ENCODE measurements around the gene NEDD4. TPM values are rescaled to one million over a fixed set of nuclear protein-coding genes. Genes with fewer than 3 reads are reported as not detected.
"Not testable (repeated sequence)": the region's sequence is repeated elsewhere in the genome, so short reads cannot be mapped to it uniquely, and the experiment has no call there.

Gene NEDD4
- total RNA-seq, 1 donor from 2014 or later, result 28.4 TPM

- Mint-ChIP-seq H3K27ac (ENCODE audit: unreplicated experiment) (no peak overlapping the region), H3K9me3 (ENCODE audit: low read depth) (no peaks in the 10 kb centered on the region), H3K4me3 (ENCODE audit: unreplicated experiment) (no peak overlapping the region), H3K27me3 (ENCODE audit: low read depth) (no peaks in the 10 kb centered on the region), H3K4me1 (ENCODE audit: low read depth) (no peaks in the 10 kb centered on the region), H3K36me3 (ENCODE audit: low read depth) (no peaks in the 10 kb centered on the region)
- TF ChIP-seq CTCF (IDR thresholded peaks at IDR 0.05), result no peak
- no peak for DNase-seq (ENCODE audit: low spot score)
Observed at GRCh38 chr15:56031836-56032235, 38.4 kb upstream of the NEDD4 start.

- Mint-ChIP-seq H3K9me3 (ENCODE audit: low read depth) (no peaks in the 10 kb centered on the region), H3K4me1 (ENCODE audit: low read depth) (no peaks in the 10 kb centered on the region), H3K27ac (ENCODE audit: unreplicated experiment) (no peak overlapping the region), H3K36me3 (ENCODE audit: low read depth) (no peaks in the 10 kb centered on the region), H3K4me3 (ENCODE audit: unreplicated experiment) (no peak overlapping the region), H3K27me3 (ENCODE audit: low read depth) (no peaks in the 10 kb centered on the region)
- no peak for DNase-seq (ENCODE audit: low spot score)
- no peak for TF ChIP-seq CTCF (IDR thresholded peaks at IDR 0.05)
Observed at GRCh38 chr15:56031402-56031801, 38.0 kb upstream of the NEDD4 start.

- H3K4me1 Mint-ChIP-seq (ENCODE audit: low read depth), result no peaks in the 10 kb centered on the region
- no peak overlapping the region for H3K4me3 Mint-ChIP-seq (ENCODE audit: unreplicated experiment)
- TF ChIP-seq CTCF (IDR thresholded peaks at IDR 0.05), result no peak
- peaks cover 3% of the 10 kb centered on the region for H3K9me3 Mint-ChIP-seq (ENCODE audit: low read depth)
- no peak overlapping the region for H3K27ac Mint-ChIP-seq (ENCODE audit: unreplicated experiment)
- peaks cover under 1% of the 10 kb centered on the region for H3K36me3 Mint-ChIP-seq (ENCODE audit: low read depth)
- DNase-seq (ENCODE audit: low spot score), result no peak
- H3K27me3 Mint-ChIP-seq (ENCODE audit: low read depth), result no peaks in the 10 kb centered on the region
Observed at GRCh38 chr15:56028430-56028829, 35.0 kb upstream of the NEDD4 start.

- not testable (repeated sequence) for H3K36me3 Mint-ChIP-seq (ENCODE audit: low read depth); H3K9me3 Mint-ChIP-seq (ENCODE audit: low read depth); DNase-seq (ENCODE audit: low spot score); H3K27ac Mint-ChIP-seq (ENCODE audit: unreplicated experiment); H3K4me3 Mint-ChIP-seq (ENCODE audit: unreplicated experiment); H3K4me1 Mint-ChIP-seq (ENCODE audit: low read depth); H3K27me3 Mint-ChIP-seq (ENCODE audit: low read depth)
Observed at GRCh38 chr15:56023160-56023559, 29.7 kb upstream of the NEDD4 start.

GRCh38 chr15:56019819-56020486 lies 26.5 kb upstream of the NEDD4 start:
- TF ChIP-seq CTCF (IDR thresholded peaks at IDR 0.05), result no peak
- DNase-seq (ENCODE audit: low spot score), result no peak
- H3K4me3 Mint-ChIP-seq (ENCODE audit: unreplicated experiment), result no peak overlapping the region
- peaks cover 2% of the 10 kb centered on the region for H3K27me3 Mint-ChIP-seq (ENCODE audit: low read depth)
- no peak overlapping the region for H3K27ac Mint-ChIP-seq (ENCODE audit: unreplicated experiment)
- H3K4me1 Mint-ChIP-seq (ENCODE audit: low read depth), result no peaks in the 10 kb centered on the region
- peaks cover 3% of the 10 kb centered on the region for H3K36me3 Mint-ChIP-seq (ENCODE audit: low read depth)
- H3K9me3 Mint-ChIP-seq (ENCODE audit: low read depth), result peaks cover 7% of the 10 kb centered on the region

Measured in chondrocyte (in vitro differentiated cells).